BLaER1 treated with 17β-estradiol and CSF1 and Interleukin-3, amounts not matched to agents 10 nM and 100 nM (cell line): ENCODE data around the gene PRKG1.

Experiments used
- H3K27ac ChIP-seq, 11 experiments: shearing (Covaris generic); formaldehyde crosslinking; 2 replicates each; pipeline ENCODE4 v1.8.1; 2022
- H3K27me3 ChIP-seq, 11 experiments: shearing (Covaris generic); formaldehyde crosslinking; 2 replicates each; pipeline ENCODE4 v1.8.1; 2022
- H3K36me3 ChIP-seq, 11 experiments: shearing (Covaris generic); formaldehyde crosslinking; 2 replicates each; pipeline ENCODE4 v1.8.1; 2022
- H3K4me1 ChIP-seq, 10 experiments: shearing (Covaris generic); formaldehyde crosslinking; 2 replicates each; pipeline ENCODE4 v1.8.1; 2022
- H3K4me2 ChIP-seq, 11 experiments: shearing (Covaris generic); formaldehyde crosslinking; 2 replicates each; pipeline ENCODE4 v1.8.1; 2022
- H3K4me3 ChIP-seq, 10 experiments: shearing (Covaris generic); formaldehyde crosslinking; 2 replicates each; pipeline ENCODE4 v1.8.1; 2022
- H3K9ac ChIP-seq, 11 experiments: shearing (Covaris generic); formaldehyde crosslinking; 2 replicates each; pipeline ENCODE4 v1.8.1; 2022
- H3K9me3 ChIP-seq, 11 experiments: shearing (Covaris generic); formaldehyde crosslinking; replicated peaks in 1 of 11; 2 replicates each; pipeline ENCODE4 v1.8.1; 2022
- H4K20me1 ChIP-seq, 11 experiments: shearing (Covaris generic); formaldehyde crosslinking; 2 replicates each; pipeline ENCODE4 v1.8.1; 2022
- Cebpa-rat ChIP-seq, 11 experiments: shearing (Covaris generic); IDR thresholded peaks; 2 replicates each; pipeline ENCODE4 v1.8.1; 2022

PRKG1 gene

DNA sequence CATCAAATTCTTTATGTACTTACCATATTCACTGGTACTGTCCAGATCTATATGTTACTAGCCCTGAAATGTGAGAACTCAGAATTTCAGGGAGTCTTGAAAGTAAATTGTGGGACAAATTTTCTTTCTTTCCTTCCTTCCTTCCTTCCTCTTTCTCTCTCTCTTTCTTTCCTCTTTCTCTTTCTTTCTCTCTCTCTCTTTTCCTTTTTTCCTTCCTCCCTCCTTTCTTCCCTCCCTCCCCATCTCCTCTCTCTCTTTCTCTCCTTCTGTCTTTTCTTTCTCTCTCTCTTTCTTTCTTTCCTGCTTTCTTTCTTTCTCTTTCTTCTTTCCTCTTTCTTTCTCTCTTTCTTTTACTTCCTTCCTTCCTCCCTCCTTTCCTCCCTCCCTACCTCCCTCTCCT lies 882.5 kb downstream of the PRKG1 start:
- no peak overlapping the region for H3K27ac ChIP-seq
- no peaks in the 10 kb centered on the region for H3K27me3 ChIP-seq
- H3K9me3 ChIP-seq = no peaks in the 10 kb centered on the region
- no peaks in the 10 kb centered on the region for H4K20me1 ChIP-seq
- H3K4me2 ChIP-seq = no peak overlapping the region
- no peaks in the 10 kb centered on the region for H3K36me3 ChIP-seq
- H3K4me3 ChIP-seq = no peak overlapping the region
- H3K9ac ChIP-seq = no peak overlapping the region
- TF ChIP-seq Cebpa-rat (IDR thresholded peaks at IDR 0.05) = no peak
- H3K4me1 ChIP-seq = no peaks in the 10 kb centered on the region

DNA sequence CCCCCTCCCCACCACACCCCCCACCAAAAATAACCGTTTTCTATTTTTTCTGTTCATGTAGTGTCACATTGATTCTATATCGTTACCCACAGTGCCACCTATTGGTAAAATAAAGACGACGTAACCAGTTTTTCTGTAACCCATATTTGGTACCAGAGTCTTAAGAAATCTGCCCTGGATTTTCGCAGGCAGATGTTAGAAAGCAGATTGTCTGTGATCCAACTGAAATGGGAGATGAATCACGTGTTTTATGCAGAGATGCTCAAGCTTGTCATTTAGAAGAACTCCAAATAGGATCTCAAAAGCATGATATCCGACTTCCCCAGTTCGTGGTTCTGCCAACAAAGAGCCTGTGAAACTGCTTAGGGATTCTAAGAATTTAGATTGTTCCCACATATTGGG lies 886.2 kb downstream of the PRKG1 start:
- Histone ChIP-seq H3K4me2 (no peak overlapping the region), H3K4me1 (no peaks in the 10 kb centered on the region), H3K9ac (no peak overlapping the region), H3K9me3 (no peaks in the 10 kb centered on the region), H3K27ac (no peak overlapping the region), H3K36me3 (no peaks in the 10 kb centered on the region), H3K4me3 (no peak overlapping the region), H3K27me3 (no peaks in the 10 kb centered on the region), H4K20me1 (no peaks in the 10 kb centered on the region)
- no peak for TF ChIP-seq Cebpa-rat (IDR thresholded peaks at IDR 0.05)

DNA sequence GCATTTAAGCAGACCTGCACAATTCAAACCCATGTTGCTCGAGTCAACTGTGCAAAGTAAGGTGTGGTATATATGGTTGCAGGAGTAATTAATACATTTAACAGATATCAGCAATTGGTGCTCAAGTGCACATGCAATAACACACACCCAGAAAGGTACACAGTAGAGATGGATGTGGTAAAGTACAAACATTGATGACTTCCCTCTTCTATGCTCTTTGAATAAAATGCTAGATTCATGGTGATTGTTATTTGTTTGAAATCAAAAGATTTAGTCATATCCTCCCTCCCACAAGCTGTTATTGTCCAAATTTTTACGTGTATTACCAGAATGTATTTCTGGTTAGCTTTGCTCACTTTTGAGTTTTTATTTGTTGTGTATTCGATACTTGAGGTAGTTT lies 887.1 kb downstream of the PRKG1 start:
- Histone ChIP-seq H3K36me3 (no peaks in the 10 kb centered on the region), H4K20me1 (no peaks in the 10 kb centered on the region), H3K9me3 (no peaks in the 10 kb centered on the region), H3K4me2 (no peak overlapping the region), H3K27ac (no peak overlapping the region), H3K9ac (no peak overlapping the region), H3K27me3 (no peaks in the 10 kb centered on the region), H3K4me3 (no peak overlapping the region), H3K4me1 (no peaks in the 10 kb centered on the region)
- TF ChIP-seq Cebpa-rat (IDR thresholded peaks at IDR 0.05) = no peak

DNA sequence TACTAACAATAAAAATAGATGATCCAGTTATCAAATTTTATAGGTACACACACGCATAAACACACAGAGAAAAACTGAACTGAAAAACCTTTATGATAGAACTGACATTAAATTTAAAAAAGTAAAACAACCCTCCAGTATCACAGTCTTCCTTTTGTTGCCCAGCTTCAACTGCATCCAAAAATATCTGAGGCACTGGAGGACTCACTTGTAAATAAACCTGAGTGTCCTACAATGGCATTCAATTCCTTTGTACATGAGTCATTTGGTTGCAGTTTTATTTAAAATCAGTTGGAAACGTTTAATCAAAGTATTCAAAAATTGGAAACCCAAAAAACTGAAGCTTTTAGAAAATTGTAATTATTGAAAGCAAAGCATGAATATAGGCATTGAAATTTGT lies 890.3 kb downstream of the PRKG1 start:
- H3K27me3 ChIP-seq = no peaks in the 10 kb centered on the region
- H3K4me3 ChIP-seq = no peak overlapping the region
- H3K27ac ChIP-seq = no peak overlapping the region
- no peak overlapping the region for H3K4me2 ChIP-seq
- no peaks in the 10 kb centered on the region for H3K36me3 ChIP-seq
- H3K9me3 ChIP-seq = no peaks in the 10 kb centered on the region
- no peak for TF ChIP-seq Cebpa-rat (IDR thresholded peaks at IDR 0.05)
- H3K9ac ChIP-seq = no peak overlapping the region
- no peaks in the 10 kb centered on the region for H4K20me1 ChIP-seq
- H3K4me1 ChIP-seq = no peaks in the 10 kb centered on the region

DNA sequence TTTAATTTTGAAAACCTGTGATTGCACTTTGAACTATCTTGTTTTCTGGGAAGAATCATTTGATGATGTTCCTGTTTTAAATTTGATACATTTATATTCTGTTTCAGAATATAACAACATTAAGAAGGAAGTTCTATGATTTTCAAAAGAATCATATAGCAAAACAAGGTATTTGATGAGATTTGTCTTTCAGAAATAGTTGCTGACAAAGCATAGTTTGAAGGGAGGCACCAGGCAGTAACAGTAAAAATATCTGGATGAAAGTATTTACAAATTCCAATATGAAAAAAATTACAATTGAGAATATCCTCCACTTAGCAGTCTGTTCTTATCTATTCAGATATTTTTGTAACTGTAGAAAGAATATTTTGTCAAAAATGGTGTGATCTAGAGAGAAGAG lies 891.2 kb downstream of the PRKG1 start:
- Histone ChIP-seq H4K20me1 (no peaks in the 10 kb centered on the region), H3K36me3 (no peaks in the 10 kb centered on the region), H3K4me2 (no peak overlapping the region), H3K4me3 (no peak overlapping the region), H3K9ac (no peak overlapping the region), H3K27me3 (no peaks in the 10 kb centered on the region), H3K27ac (no peak overlapping the region), H3K9me3 (no peaks in the 10 kb centered on the region), H3K4me1 (no peaks in the 10 kb centered on the region)
- no peak for TF ChIP-seq Cebpa-rat (IDR thresholded peaks at IDR 0.05)

DNA sequence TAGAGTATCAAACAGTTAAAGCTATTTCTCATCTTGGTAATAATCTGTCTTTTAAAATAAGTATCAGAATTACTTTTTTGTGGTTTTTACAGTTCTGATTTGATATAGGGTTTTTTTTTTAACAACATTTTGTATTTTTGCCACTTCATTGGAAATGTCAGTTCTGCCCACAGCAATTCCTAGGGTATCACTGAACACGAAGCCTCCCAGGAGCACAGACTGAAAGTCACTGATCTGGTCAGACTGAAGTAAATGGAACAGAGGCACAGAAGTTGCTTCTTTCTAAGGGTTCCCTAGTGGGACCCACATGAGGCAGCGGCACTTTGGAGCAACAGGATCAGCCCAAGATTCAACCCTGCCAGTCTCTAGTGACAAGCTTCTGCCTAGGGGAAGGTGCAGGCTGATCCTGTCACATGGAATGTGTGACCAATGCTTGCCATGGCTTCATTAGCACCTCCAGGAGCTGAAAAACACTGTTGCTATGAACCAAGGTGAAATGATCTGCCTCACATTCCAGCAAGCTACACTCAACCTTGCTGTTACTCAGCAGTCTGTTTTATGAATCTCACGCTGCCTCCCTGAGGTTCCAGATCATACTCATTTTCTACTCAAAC lies 898.6 kb downstream of the PRKG1 start:
- Histone ChIP-seq H3K4me1 (no peaks in the 10 kb centered on the region), H3K4me3 (no peak overlapping the region), H3K9me3 (no peaks in the 10 kb centered on the region), H4K20me1 (no peaks in the 10 kb centered on the region), H3K36me3 (no peaks in the 10 kb centered on the region), H3K4me2 (no peak overlapping the region), H3K27ac (no peak overlapping the region), H3K27me3 (no peaks in the 10 kb centered on the region), H3K9ac (no peak overlapping the region)
- TF ChIP-seq Cebpa-rat (IDR thresholded peaks at IDR 0.05) = no peak

DNA sequence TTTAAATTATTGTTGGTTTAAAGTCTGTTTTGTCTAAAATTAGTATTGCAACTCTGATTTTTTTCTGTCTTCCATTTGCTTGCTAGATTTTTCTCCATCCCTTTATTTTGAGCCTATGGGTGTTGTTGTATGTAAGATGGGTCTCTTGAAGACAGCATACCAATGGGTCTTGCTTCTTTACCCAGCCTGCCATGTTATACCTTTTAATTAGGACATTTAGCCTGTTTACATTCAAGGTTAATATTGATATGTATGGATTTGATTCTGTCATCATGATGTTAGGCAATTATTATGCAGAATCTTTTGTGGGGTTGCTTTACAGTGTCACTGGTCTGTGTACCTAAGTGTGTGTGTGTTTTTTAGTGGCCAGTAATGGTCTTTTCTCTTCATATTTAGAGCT lies 906.5 kb downstream of the PRKG1 start:
- no peak for TF ChIP-seq Cebpa-rat (IDR thresholded peaks at IDR 0.05)
- H4K20me1 ChIP-seq = no peaks in the 10 kb centered on the region
- H3K9me3 ChIP-seq = peaks cover 0 to 11% (median 0%) of the 10 kb centered on the region in 11 experiments; a peak in 1 of 22 replicates
- no peaks in the 10 kb centered on the region for H3K36me3 ChIP-seq
- no peak overlapping the region for H3K27ac ChIP-seq
- H3K4me2 ChIP-seq = no peak overlapping the region
- no peak overlapping the region for H3K4me3 ChIP-seq
- H3K9ac ChIP-seq = no peak overlapping the region
- H3K4me1 ChIP-seq = no peaks in the 10 kb centered on the region
- H3K27me3 ChIP-seq = no peaks in the 10 kb centered on the region

DNA sequence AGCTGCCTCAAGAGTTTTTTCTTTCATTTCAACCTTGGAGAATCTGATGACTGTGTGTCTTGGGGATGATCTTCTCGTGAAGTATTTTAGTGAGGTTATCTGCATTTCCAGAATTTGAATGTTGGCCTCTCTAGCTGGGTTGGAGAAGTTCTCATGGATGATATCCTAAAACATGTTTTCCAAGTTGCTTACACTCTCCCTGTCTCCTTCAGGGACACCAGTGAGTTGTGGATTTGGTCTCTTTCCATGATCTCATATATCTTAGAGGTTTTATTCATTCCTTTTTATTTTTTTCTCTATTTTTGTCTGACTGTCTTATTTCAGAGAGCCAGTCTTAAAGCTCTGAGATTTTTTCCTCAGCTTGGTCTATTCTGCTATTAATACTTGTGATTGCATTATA lies 907.4 kb downstream of the PRKG1 start:
- no peak for TF ChIP-seq Cebpa-rat (IDR thresholded peaks at IDR 0.05)
- Histone ChIP-seq H3K27me3 (no peaks in the 10 kb centered on the region), H3K27ac (no peak overlapping the region), H3K36me3 (no peaks in the 10 kb centered on the region), H4K20me1 (no peaks in the 10 kb centered on the region), H3K4me1 (no peaks in the 10 kb centered on the region), H3K9me3 (peaks cover 0 to 11% (median 0%) of the 10 kb centered on the region in 11 experiments; a peak in 1 of 22 replicates), H3K4me3 (no peak overlapping the region), H3K4me2 (no peak overlapping the region), H3K9ac (no peak overlapping the region)

DNA sequence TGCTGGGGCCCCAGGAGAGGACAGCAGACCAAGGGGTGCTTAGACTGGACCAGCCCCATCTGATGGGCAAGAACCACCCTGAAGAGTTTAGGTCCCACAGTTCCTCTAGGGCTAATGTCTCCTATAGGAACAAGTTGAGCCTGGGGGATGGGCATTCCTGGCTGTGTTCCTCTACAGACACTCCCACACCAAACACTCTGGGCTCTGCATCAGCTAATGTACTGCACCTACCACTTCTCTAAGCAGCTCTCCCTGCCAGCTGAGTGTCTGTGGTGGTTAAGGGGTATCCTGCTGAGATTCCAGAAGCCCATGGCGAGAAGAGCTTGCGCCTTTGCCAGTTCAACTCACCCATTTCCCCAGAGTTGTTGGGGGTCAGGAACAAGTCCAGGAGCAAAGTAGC lies 909.2 kb downstream of the PRKG1 start:
- H3K27ac ChIP-seq = no peak overlapping the region
- H3K9me3 ChIP-seq = peaks cover 0 to 11% (median 0%) of the 10 kb centered on the region in 11 experiments; a peak in 1 of 22 replicates
- no peak overlapping the region for H3K9ac ChIP-seq
- H3K4me1 ChIP-seq = no peaks in the 10 kb centered on the region
- no peak overlapping the region for H3K4me3 ChIP-seq
- H3K4me2 ChIP-seq = no peak overlapping the region
- no peaks in the 10 kb centered on the region for H3K36me3 ChIP-seq
- H3K27me3 ChIP-seq = no peaks in the 10 kb centered on the region
- no peak for TF ChIP-seq Cebpa-rat (IDR thresholded peaks at IDR 0.05)
- H4K20me1 ChIP-seq = no peaks in the 10 kb centered on the region

DNA sequence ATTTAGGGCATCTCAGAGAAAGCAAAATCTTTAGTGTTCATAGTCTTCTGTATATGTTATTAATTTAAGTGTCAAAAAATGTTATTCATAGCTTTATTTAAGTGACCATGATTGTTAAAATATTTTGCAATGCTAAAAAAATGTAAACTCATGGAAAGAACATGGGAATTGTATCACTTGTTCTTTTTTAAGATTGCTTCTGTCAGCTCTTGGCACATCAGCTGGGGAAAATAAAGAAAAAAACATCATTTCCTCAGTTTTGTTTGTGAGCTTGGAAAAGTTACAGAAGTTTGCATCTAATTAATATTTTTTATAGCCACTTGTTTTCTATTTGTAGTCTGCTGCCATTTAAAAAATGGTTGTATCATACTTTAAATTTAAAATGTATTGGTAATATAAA lies 911.0 kb downstream of the PRKG1 start:
- Histone ChIP-seq H4K20me1 (no peaks in the 10 kb centered on the region), H3K4me3 (no peak overlapping the region), H3K9ac (no peak overlapping the region), H3K27ac (no peak overlapping the region), H3K9me3 (peaks cover 0 to 11% (median 0%) of the 10 kb centered on the region in 11 experiments; a peak in 1 of 22 replicates), H3K27me3 (no peaks in the 10 kb centered on the region), H3K4me1 (no peaks in the 10 kb centered on the region), H3K4me2 (no peak overlapping the region), H3K36me3 (no peaks in the 10 kb centered on the region)
- no peak for TF ChIP-seq Cebpa-rat (IDR thresholded peaks at IDR 0.05)
